Esophagus (tissue), 2 donors: ENCODE results near the gene SMIM11. TPM values are rescaled to one million over a fixed set of nuclear protein-coding genes. Genes with fewer than 3 reads are reported as not detected.
"Not testable (repeated sequence)": the region's sequence is repeated elsewhere in the genome, so short reads cannot be mapped to it uniquely, and the experiment has no call there.

Source experiments
- H3K27ac ChIP-seq, 2 donors: one replicate each; pipeline ENCODE4 v1.5.1; 2013; ENCODE audit warnings: low read depth in 2 of 2, mild to moderate bottlenecking in 2 of 2, inconsistent platforms in 1 of 2, low read length in 1 of 2, moderate library complexity in 1 of 2
- H3K27me3 ChIP-seq, 2 donors: one replicate each; pipeline ENCODE4 v1.6.1; 2013; ENCODE audit warnings: low read length in 2 of 2, control low read depth in 1 of 2, mild to moderate bottlenecking in 1 of 2; ENCODE audit not compliant: insufficient read depth in 2 of 2, control insufficient read depth in 1 of 2
- H3K36me3 ChIP-seq, 2 donors: one replicate each; pipeline ENCODE4 v1.6.1; 2013; ENCODE audit warnings: low read length in 1 of 2; ENCODE audit not compliant: control insufficient read depth in 2 of 2, insufficient read depth in 2 of 2
- H3K4me1 ChIP-seq, 2 donors: one replicate each; pipeline ENCODE4 v1.6.1; 2013; ENCODE audit warnings: low read length in 1 of 2; ENCODE audit not compliant: control insufficient read depth in 2 of 2, insufficient read depth in 2 of 2
- H3K4me3 ChIP-seq, 2 donors: one replicate each; pipeline ENCODE4 v1.5.1; 2013; ENCODE audit warnings: low read length in 2 of 2, mild to moderate bottlenecking in 2 of 2, low read depth in 1 of 2, moderate library complexity in 1 of 2
- H3K9me3 ChIP-seq, 2 donors: one replicate each; pipeline ENCODE4 v1.6.1; 2013; ENCODE audit warnings: mild to moderate bottlenecking in 2 of 2, low read depth in 1 of 2, low read length in 1 of 2, moderate library complexity in 1 of 2; ENCODE audit not compliant: control insufficient read depth in 2 of 2, insufficient read depth in 1 of 2
- WGBS, 2 donors: extraction: QIAGEN DNeasy Blood & Tissue Kit; methylation state at CpG; one replicate each; pipeline ENCODE4 v1.1.7; 2013; 5-methylcytosine and 5-hydroxymethylcytosine counted together
- polyA plus RNA-seq, 2 donors: library from polyadenylated mRNA; stranded (reverse); fragments of 200-250 nt; gene quantifications; one replicate each; pipeline ENCODE4 v1.2.3, GENCODE V29; 2013
- donor health status: healthy with polysubstance abuse.
- donor health status: Bipolar disorder and iron deficiency.

Gene SMIM11
- polyA plus RNA-seq: 1 to 10 TPM; 1.2 to 2.6 TPM

GRCh38 chr21:34374940-34375618 is at the start of gene SMIM11:
Gene SMIM11 (plus strand): TSS chr21:34375507. CDS start chr21:34379505, 3,998 bp downstream.
- H3K9me3 ChIP-seq, H3K27me3 ChIP-seq, H3K36me3 ChIP-seq, H3K4me3 ChIP-seq, H3K27ac ChIP-seq, H3K4me1 ChIP-seq: not testable (repeated sequence)
- no CpG with 5 or more reads among the region's 49 CpGs for WGBS, 2 donors

GRCh38 chr21:34330055-34330454 is 45.3 kb upstream of the SMIM11 start:
- Histone ChIP-seq H3K27ac (no peak overlapping the region), H3K9me3 (peaks cover 0 to 3% of the 10 kb centered on the region in 2 donors), H3K4me3 (no peak overlapping the region), H3K4me1 (no peaks in the 10 kb centered on the region), H3K36me3 (no peaks in the 10 kb centered on the region), H3K27me3 (no peaks in the 10 kb centered on the region)
- WGBS, 2 donors: 93% methylated on average over 8 of the region's 8 CpGs

- Histone ChIP-seq H3K4me1 (no peaks in the 10 kb centered on the region), H3K36me3 (no peaks in the 10 kb centered on the region), H3K9me3 (peaks cover 0 to 3% of the 10 kb centered on the region in 2 donors), H3K4me3 (no peak overlapping the region), H3K27ac (no peak overlapping the region), H3K27me3 (no peaks in the 10 kb centered on the region)
- WGBS, 2 donors: 74 to 83% methylated on average over 5 of the region's 5 CpGs
Measured at GRCh38 chr21:34331726-34332125, 43.6 kb upstream of the SMIM11 start.

- Histone ChIP-seq H3K9me3 (peaks cover 0 to 3% of the 10 kb centered on the region in 2 donors), H3K4me1 (no peaks in the 10 kb centered on the region)
Measured at GRCh38 chr21:34332347-34332746, 43.0 kb upstream of the SMIM11 start.

GRCh38 chr21:34333121-34333739 is 42.1 kb upstream of the SMIM11 start:
- H3K9me3 ChIP-seq: peaks cover 0 to 3% of the 10 kb centered on the region in 2 donors
- H3K27me3 ChIP-seq: no peaks in the 10 kb centered on the region
- no peaks in the 10 kb centered on the region for H3K36me3 ChIP-seq
- no peak overlapping the region for H3K27ac ChIP-seq
- H3K4me1 ChIP-seq: no peaks in the 10 kb centered on the region
- WGBS, 2 donors: 87 to 93% methylated on average over 13 of the region's 13 CpGs
- no peak overlapping the region for H3K4me3 ChIP-seq

More at GRCh38 chr21:34332347-34332746, 43.0 kb upstream of the SMIM11 start:
- H3K36me3 ChIP-seq: no peaks in the 10 kb centered on the region
- no peak overlapping the region for H3K27ac ChIP-seq
- WGBS, 2 donors: 95 to 96% methylated on average over 6 of the region's 6 CpGs
- no peaks in the 10 kb centered on the region for H3K27me3 ChIP-seq
- no peak overlapping the region for H3K4me3 ChIP-seq

- no peaks in the 10 kb centered on the region for H3K27me3 ChIP-seq
- no peaks in the 10 kb centered on the region for H3K9me3 ChIP-seq
- no peak overlapping the region for H3K27ac ChIP-seq
- H3K36me3 ChIP-seq: no peaks in the 10 kb centered on the region
- H3K4me3 ChIP-seq: no peak overlapping the region
- no peaks in the 10 kb centered on the region for H3K4me1 ChIP-seq
- 50 to 61% methylated on average over 6 of the region's 6 CpGs for WGBS, 2 donors
Measured at GRCh38 chr21:34335316-34335715, 40.0 kb upstream of the SMIM11 start.

GRCh38 chr21:34336245-34336644 is 39.1 kb upstream of the SMIM11 start:
- no peaks in the 10 kb centered on the region for H3K27me3 ChIP-seq
- H3K4me1 ChIP-seq: no peaks in the 10 kb centered on the region
- WGBS, 2 donors: 68 to 70% methylated on average over 5 of the region's 5 CpGs
- no peak overlapping the region for H3K4me3 ChIP-seq
- no peak overlapping the region for H3K27ac ChIP-seq
- no peaks in the 10 kb centered on the region for H3K9me3 ChIP-seq
- no peaks in the 10 kb centered on the region for H3K36me3 ChIP-seq

GRCh38 chr21:34336756-34337391 is 38.4 kb upstream of the SMIM11 start:
- H3K9me3 ChIP-seq: no peaks in the 10 kb centered on the region
- H3K4me1 ChIP-seq: no peaks in the 10 kb centered on the region
- 71 to 77% methylated on average over 13 of the region's 13 CpGs for WGBS, 2 donors
- no peaks in the 10 kb centered on the region for H3K36me3 ChIP-seq
- H3K27me3 ChIP-seq: no peaks in the 10 kb centered on the region
- no peak overlapping the region for H3K27ac ChIP-seq
- H3K4me3 ChIP-seq: no peak overlapping the region

- Histone ChIP-seq H3K4me3 (no peak overlapping the region), H3K9me3 (no peaks in the 10 kb centered on the region), H3K4me1 (no peaks in the 10 kb centered on the region), H3K36me3 (no peaks in the 10 kb centered on the region), H3K27ac (no peak overlapping the region), H3K27me3 (no peaks in the 10 kb centered on the region)
- 35 to 44% methylated on average over 6 of the region's 6 CpGs for WGBS, 2 donors
Measured at GRCh38 chr21:34337741-34338140, 37.6 kb upstream of the SMIM11 start.
